Naive B cell (primary cell): ENCODE data around the gene RAG2. TPM values are rescaled to one million over a fixed set of nuclear protein-coding genes. Genes with fewer than 3 reads are reported as not detected.

Source experiments
- ATAC-seq, 2 donors: fragments of 150-1000 bp; cut with Tn5 transposase; 2 replicates each; pipeline ENCODE4 v1.10.0; 2021; ENCODE audit warnings: low read depth in 2 of 2, mild to moderate bottlenecking in 2 of 2, moderate library complexity in 2 of 2
- DNase-seq: peaks from one replicate; pipeline ENCODE4 v3.0.0; 2022
- H3K27ac Mint-ChIP-seq, 6 donors: one replicate each; pipeline ENCODE4 v1.8.0; 2020 to 2022; ENCODE audit warnings: mild to moderate bottlenecking in 6 of 6, mixed read lengths in 6 of 6, moderate library complexity in 5 of 6, inconsistent platforms in 2 of 6
- H3K27me3 Mint-ChIP-seq, 3 donors: one replicate each; pipeline ENCODE4 v1.8.0; 2021 to 2022; ENCODE audit warnings: mixed read lengths in 3 of 3, mild to moderate bottlenecking in 1 of 3
- H3K36me3 Mint-ChIP-seq, 2 donors: one replicate each; pipeline ENCODE4 v1.8.0; 2020 to 2022; ENCODE audit warnings: mixed read lengths in 2 of 2, inconsistent platforms in 1 of 2, mild to moderate bottlenecking in 1 of 2
- H3K4me1 Mint-ChIP-seq, 3 donors: one replicate each; pipeline ENCODE4 v1.8.0; 2020 to 2022; ENCODE audit warnings: mixed read lengths in 3 of 3, inconsistent platforms in 1 of 3, mild to moderate bottlenecking in 1 of 3, moderate library complexity in 1 of 3
- H3K4me3 Mint-ChIP-seq, 8 donors: one replicate each; pipeline ENCODE4 v1.8.0; 2020 to 2022; ENCODE audit warnings: mild to moderate bottlenecking in 8 of 8, mixed read lengths in 8 of 8, moderate library complexity in 8 of 8, inconsistent platforms in 2 of 8
- H3K9me3 Mint-ChIP-seq, 7 donors: one replicate each; pipeline ENCODE4 v1.8.0; 2020 to 2022; ENCODE audit warnings: mixed read lengths in 7 of 7, mild to moderate bottlenecking in 5 of 7, inconsistent platforms in 2 of 7, moderate library complexity in 1 of 7
- polyA plus RNA-seq, 6 donors: library from polyadenylated mRNA; unstranded; fragments of 300-500 nt; fragmentation: Illumina TruSeq; gene quantifications; one replicate each; pipeline ENCODE4 v1.2.3, GENCODE V29; 2021; ENCODE audit warnings: low read depth in 6 of 6

RAG2 gene
- not detected for polyA plus RNA-seq

DNA sequence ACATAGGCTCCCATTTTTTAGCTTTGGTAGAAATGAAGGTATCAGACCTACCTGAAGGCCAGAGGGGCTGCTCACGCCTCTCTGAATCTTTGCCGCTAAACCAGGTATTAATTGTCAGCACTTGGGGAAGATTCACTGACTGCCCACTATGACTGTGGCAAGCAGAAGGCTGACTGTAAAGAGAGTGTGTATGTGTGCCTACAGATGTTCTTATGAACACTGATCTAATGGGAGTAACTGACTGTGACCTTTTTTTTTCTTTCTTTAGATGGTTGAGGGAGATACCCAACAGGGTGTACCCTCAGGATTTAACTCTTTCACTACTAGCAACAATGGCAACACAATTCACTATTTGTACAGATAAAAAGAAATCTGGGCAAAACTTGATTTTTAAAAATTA lies at the start of gene RAG2:
Gene RAG2 (minus strand): TSS at position 186 of the 400 bp plus-strand sequence. CDS start 4,068 bp downstream, outside the sequence.
- no peak for DNase-seq
- Mint-ChIP-seq H3K4me1 (peaks cover 11 to 23% (median 13%) of the 10 kb centered on the region in 3 donors), H3K27ac (no peak within 1 kb of the TSS), H3K36me3 (no peaks in the 10 kb centered on the region), H3K9me3 (no peaks in the 10 kb centered on the region), H3K4me3 (no peak within 1 kb of the TSS), H3K27me3 (peaks cover 57 to 76% (median 62%) of the 10 kb centered on the region in 3 donors)
- ATAC-seq, result peak in 1 of 2 donors; percentile 26

- no peak for DNase-seq
- Mint-ChIP-seq H3K36me3 (no peaks in the 10 kb centered on the region), H3K4me1 (no peaks in the 10 kb centered on the region), H3K9me3 (peaks cover 0 to 15% (median 4%) of the 10 kb centered on the region in 7 donors), H3K4me3 (no peak overlapping the region), H3K27ac (no peak overlapping the region), H3K27me3 (peaks cover 0 to 3% (median 0%) of the 10 kb centered on the region in 3 donors)
- no peak for ATAC-seq
These were observed 40.5 kb upstream of the RAG2 start for GRCh38 chr11:36638556-36638955.

DNA sequence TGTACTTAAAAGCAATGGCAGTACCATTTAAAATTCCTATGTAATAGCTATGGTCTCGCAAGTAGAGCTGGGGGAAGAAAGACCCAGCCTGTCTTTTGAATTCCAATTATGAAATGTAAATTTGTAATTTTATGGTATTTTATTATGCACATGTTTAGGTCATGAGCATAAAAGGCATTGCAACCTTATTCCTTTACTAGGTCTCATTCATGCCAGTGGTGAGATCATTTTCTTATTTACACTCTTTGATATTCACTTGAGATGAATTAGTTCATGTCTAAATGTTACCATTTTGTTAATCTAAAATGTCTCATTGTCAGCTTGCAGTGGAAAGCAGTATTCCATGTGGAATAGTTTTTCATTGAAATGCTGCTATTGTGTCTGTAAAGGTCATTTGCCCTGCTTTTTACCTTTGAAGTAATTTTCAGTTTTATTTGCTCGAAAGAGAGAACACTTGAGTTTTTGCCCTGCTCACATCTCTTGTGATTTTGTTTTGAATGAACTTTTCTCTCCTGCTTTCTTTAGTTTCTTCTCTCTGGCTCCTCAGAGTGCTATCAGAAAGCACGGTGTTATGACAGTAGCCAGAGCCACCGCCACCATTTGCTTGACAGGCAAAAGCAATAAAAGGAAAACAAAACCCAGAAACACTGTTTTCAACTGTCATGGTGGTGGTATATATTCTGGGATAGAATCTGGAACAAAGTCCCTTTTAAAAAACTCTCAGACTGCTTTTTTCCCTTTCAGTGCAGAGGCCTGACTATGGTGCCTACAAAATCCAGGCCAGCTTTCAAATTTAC lies 37.2 kb upstream of the RAG2 start:
- DNase-seq (no peak), ATAC-seq (no peak)
- Mint-ChIP-seq H3K4me3 (no peak overlapping the region), H3K27ac (no peak overlapping the region), H3K27me3 (no peaks in the 10 kb centered on the region), H3K4me1 (peaks cover 0 to 4% (median 2%) of the 10 kb centered on the region in 3 donors), H3K36me3 (no peaks in the 10 kb centered on the region), H3K9me3 (peaks cover 0 to 8% (median 0%) of the 10 kb centered on the region in 7 donors)

GRCh38 chr11:36631774-36632173 lies 33.7 kb upstream of the RAG2 start:
- Mint-ChIP-seq H3K9me3 (peaks cover 0 to 8% (median 0%) of the 10 kb centered on the region in 7 donors), H3K4me1 (peaks cover 0 to 4% (median 2%) of the 10 kb centered on the region in 3 donors), H3K4me3 (no peak overlapping the region), H3K36me3 (no peaks in the 10 kb centered on the region), H3K27me3 (peaks cover 5 to 17% (median 9%) of the 10 kb centered on the region in 3 donors), H3K27ac (no peak overlapping the region)
- no peak for DNase-seq
- ATAC-seq, result peak; percentile 38 to 50

DNA sequence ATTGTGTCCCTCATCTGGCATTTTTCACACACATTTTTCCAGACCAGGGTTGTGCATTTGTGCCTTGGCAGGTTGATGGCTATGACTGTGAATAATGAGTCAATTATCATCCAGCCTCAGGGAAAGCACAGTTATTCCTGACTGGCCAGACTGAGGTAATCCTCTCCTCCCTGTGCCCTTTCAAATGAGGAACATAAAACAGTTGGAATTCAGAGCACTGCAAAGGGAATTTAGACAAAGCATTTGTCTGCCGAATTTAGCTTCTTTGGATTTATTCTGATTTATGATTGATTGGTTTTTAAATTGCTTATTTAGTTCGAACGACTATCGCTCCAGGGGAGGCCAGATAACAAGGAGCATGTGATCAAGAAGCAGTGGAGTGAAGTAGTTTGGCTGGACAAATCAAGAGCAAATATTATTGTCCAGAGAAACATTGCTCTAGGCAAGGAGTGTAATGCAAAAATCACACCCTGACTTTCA lies 30.8 kb upstream of the RAG2 start:
- Mint-ChIP-seq H3K4me1 (peaks cover 0 to 4% (median 2%) of the 10 kb centered on the region in 3 donors), H3K27me3 (peaks cover 13 to 37% (median 18%) of the 10 kb centered on the region in 3 donors), H3K9me3 (no peaks in the 10 kb centered on the region), H3K4me3 (no peak overlapping the region), H3K27ac (no peak overlapping the region), H3K36me3 (no peaks in the 10 kb centered on the region)
- DNase-seq (no peak), ATAC-seq (no peak)

- Mint-ChIP-seq H3K36me3 (no peaks in the 10 kb centered on the region), H3K27ac (no peak overlapping the region), H3K4me1 (peaks cover 0 to 4% (median 2%) of the 10 kb centered on the region in 3 donors), H3K27me3 (peaks cover 13 to 37% (median 18%) of the 10 kb centered on the region in 3 donors), H3K4me3 (no peak overlapping the region), H3K9me3 (no peaks in the 10 kb centered on the region)
- DNase-seq (no peak), ATAC-seq (no peak)
These were observed 30.1 kb upstream of the RAG2 start for GRCh38 chr11:36628141-36628540.

- H3K4me1 Mint-ChIP-seq, result peaks cover 0 to 4% (median 2%) of the 10 kb centered on the region in 3 donors
- DNase-seq (no peak), ATAC-seq (no peak)
- H3K9me3 Mint-ChIP-seq, result no peaks in the 10 kb centered on the region
- no peak overlapping the region for H3K4me3 Mint-ChIP-seq
- no peaks in the 10 kb centered on the region for H3K36me3 Mint-ChIP-seq
- no peak overlapping the region for H3K27ac Mint-ChIP-seq
- peaks cover 13 to 37% (median 18%) of the 10 kb centered on the region in 3 donors for H3K27me3 Mint-ChIP-seq
These were observed 29.4 kb upstream of the RAG2 start for GRCh38 chr11:36627471-36627870.

- Mint-ChIP-seq H3K4me1 (peaks cover 0 to 4% (median 2%) of the 10 kb centered on the region in 3 donors), H3K9me3 (no peaks in the 10 kb centered on the region), H3K36me3 (no peaks in the 10 kb centered on the region), H3K27me3 (peaks cover 13 to 37% (median 18%) of the 10 kb centered on the region in 3 donors), H3K27ac (no peak overlapping the region), H3K4me3 (no peak overlapping the region)
- ATAC-seq (no peak), DNase-seq (no peak)
These were observed 29.0 kb upstream of the RAG2 start for GRCh38 chr11:36627006-36627405.

DNA sequence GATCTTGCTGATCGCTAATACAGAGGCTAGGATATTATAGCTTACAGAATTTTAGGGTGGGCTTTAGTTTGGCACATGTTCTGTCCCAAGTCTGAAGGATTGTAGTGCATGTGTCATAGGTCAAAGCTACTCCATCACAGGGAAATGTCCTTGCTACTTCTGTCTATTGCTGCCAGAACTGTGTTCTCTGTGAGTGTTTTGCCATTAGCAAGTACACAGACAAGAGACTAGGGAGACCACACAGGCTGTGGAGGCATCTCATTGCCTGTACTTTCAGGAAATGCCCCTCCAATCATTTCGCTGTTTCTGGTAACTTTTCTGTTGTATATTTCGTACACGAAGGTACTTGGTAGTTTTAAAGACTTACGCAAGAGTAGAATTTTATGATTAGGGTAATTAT lies 25.5 kb upstream of the RAG2 start:
- no peak for ATAC-seq
- no peak overlapping the region for H3K27ac Mint-ChIP-seq
- peaks cover 4 to 15% (median 13%) of the 10 kb centered on the region in 3 donors for H3K4me1 Mint-ChIP-seq
- H3K27me3 Mint-ChIP-seq, result peaks cover 28 to 57% (median 32%) of the 10 kb centered on the region in 3 donors
- H3K36me3 Mint-ChIP-seq, result no peaks in the 10 kb centered on the region
- DNase-seq, result no peak
- no peak overlapping the region for H3K4me3 Mint-ChIP-seq
- no peaks in the 10 kb centered on the region for H3K9me3 Mint-ChIP-seq

DNA sequence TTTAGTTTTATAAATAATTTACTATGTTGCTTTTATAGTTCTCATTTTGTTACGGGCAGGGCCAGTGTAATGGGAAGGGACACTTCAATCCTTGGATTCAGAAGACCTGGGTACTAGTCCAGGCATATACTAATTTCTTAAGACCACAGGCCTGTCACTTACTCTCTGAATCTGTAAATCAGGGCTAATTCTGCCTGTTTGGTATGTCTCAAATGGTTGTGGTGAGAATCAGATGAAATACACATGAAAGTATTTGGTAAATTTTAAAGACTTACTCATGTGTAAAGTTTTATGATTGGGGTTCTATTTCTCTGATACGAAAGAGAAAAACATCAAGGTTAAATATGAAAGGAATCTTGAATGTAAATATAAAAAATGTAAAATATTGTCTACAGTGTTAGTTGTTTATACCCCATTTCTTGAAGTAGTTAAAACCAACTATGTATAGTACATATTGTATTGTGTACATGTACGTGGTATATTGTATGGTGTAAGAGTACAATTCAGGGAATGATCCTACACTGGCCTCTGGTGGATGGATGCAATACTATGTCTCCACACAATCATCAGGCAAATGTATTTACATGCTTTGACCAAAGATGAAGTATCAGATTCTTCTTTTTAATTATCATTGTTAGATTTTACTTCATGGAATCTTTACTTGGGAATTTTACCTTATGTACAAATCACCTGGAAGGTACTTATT lies 24.5 kb upstream of the RAG2 start:
- peaks cover 4 to 20% (median 15%) of the 10 kb centered on the region in 3 donors for H3K4me1 Mint-ChIP-seq
- H3K4me3 Mint-ChIP-seq, result no peak overlapping the region
- no peaks in the 10 kb centered on the region for H3K36me3 Mint-ChIP-seq
- DNase-seq, result no peak
- H3K9me3 Mint-ChIP-seq, result no peaks in the 10 kb centered on the region
- H3K27me3 Mint-ChIP-seq, result peaks cover 30 to 55% (median 32%) of the 10 kb centered on the region in 3 donors
- H3K27ac Mint-ChIP-seq, result no peak overlapping the region
- no peak for ATAC-seq

- no peak for DNase-seq
- H3K27ac Mint-ChIP-seq, result no peak overlapping the region
- ATAC-seq, result no peak
- H3K4me1 Mint-ChIP-seq, result peaks cover 4 to 20% (median 15%) of the 10 kb centered on the region in 3 donors
- peaks cover 33 to 40% (median 36%) of the 10 kb centered on the region in 3 donors for H3K27me3 Mint-ChIP-seq
- H3K4me3 Mint-ChIP-seq, result no peak overlapping the region
- peaks cover 0 to 4% of the 10 kb centered on the region in 2 donors for H3K36me3 Mint-ChIP-seq
- H3K9me3 Mint-ChIP-seq, result peaks cover 0 to 3% (median 0%) of the 10 kb centered on the region in 7 donors
These were observed 22.2 kb upstream of the RAG2 start for GRCh38 chr11:36620246-36620645.

DNA sequence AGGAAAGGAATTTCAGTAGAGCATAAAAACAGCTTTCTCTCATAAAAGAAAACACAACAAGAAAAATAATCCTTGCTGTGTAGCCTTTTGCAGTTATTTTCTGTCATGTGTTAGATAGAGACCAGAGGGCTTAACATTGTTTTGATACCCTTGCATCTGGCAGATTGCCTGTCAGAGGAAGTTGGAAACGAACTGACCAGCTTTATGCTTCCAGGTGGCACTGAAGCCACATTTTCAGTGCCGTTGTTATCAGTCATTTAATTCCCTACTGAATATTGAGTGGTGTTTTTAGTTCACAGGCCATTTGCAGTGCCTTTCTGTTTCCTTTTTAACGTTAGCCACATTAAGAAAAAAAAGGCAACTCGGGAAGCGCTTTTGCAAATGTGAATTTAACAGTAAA lies 21.5 kb upstream of the RAG2 start:
- peaks cover 4 to 20% (median 15%) of the 10 kb centered on the region in 3 donors for H3K4me1 Mint-ChIP-seq
- H3K9me3 Mint-ChIP-seq, result peaks cover 0 to 5% (median 0%) of the 10 kb centered on the region in 7 donors
- H3K27me3 Mint-ChIP-seq, result peaks cover 30 to 40% (median 32%) of the 10 kb centered on the region in 3 donors
- H3K36me3 Mint-ChIP-seq, result peaks cover 0 to 4% of the 10 kb centered on the region in 2 donors
- H3K4me3 Mint-ChIP-seq, result peak overlapping the region in 1 of 8 donors; percentile 25
- no peak for ATAC-seq
- no peak for DNase-seq
- H3K27ac Mint-ChIP-seq, result no peak overlapping the region

DNA sequence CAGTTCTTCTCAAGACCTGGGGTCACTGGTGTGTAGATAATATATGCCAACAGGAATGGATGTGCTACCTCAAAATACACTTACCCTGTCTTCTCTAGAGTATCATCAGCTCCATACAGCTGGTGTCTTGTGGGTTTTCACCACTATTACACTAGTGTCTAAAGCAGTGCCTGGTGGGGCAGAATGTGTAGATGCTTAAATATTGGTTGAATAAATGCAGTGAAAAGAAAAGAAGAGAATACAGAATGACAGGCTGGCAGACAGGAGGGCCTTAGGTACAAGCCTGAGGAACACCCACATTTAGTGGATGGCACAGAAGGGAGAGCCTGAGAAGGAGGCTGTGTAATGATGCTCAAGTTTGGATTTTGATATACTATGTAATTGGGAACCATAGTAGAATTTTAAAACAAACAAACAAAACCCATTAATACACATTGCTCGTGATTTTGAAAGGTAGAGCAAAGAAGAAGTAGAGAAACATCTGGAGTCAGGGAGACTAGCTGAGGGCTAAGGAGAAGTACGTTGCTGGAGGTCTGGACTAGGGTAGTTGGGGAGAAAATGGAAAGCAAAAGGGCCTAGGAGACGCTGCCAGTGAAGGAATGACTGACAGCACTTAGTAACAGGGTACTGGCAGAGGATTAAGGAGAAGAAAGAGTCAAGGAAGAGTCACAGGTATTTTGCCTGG lies 20.5 kb upstream of the RAG2 start:
- ATAC-seq (no peak), DNase-seq (no peak)
- Mint-ChIP-seq H3K4me1 (peaks cover 4 to 20% (median 15%) of the 10 kb centered on the region in 3 donors), H3K4me3 (peak overlapping the region in 1 of 8 donors; percentile 10), H3K9me3 (peaks cover 0 to 5% (median 0%) of the 10 kb centered on the region in 7 donors), H3K27ac (peak overlapping the region in 3 of 6 donors; percentile 5 to 75 (median 30)), H3K36me3 (peaks cover 0 to 4% of the 10 kb centered on the region in 2 donors), H3K27me3 (peaks cover 28 to 40% (median 28%) of the 10 kb centered on the region in 3 donors)
